HG03103 (cell line): Measurements from ENCODE around the gene TMCO1.
A peak's percentile ranks its signal among the peaks of the same experiment; 100 is the strongest.
"Not testable (repeated sequence)": the region's sequence is repeated elsewhere in the genome, so short reads cannot be mapped to it uniquely, and the experiment has no call there.

Experiments used
- ATAC-seq: cut with Tn5 transposase; IDR thresholded peaks from one replicate; pipeline ENCODE4 v1.9.1; 2021; ENCODE audit warnings: low read depth; ENCODE audit not compliant: unreplicated experiment

TMCO1 gene

GRCh38 chr1:165688046-165688445 is 80.6 kb downstream of the TMCO1 start:
- no peak for ATAC-seq

GRCh38 chr1:165686971-165687433 is 81.7 kb downstream of the TMCO1 start:
- ATAC-seq = peak; percentile 39

- ATAC-seq = peak; percentile 63
Observed at GRCh38 chr1:165686121-165686970, 82.3 kb downstream of the TMCO1 start.

- ATAC-seq = no peak
Observed at GRCh38 chr1:165683848-165684485, 84.7 kb downstream of the TMCO1 start.

GRCh38 chr1:165680773-165681172 is 87.9 kb downstream of the TMCO1 start:
- not testable (repeated sequence) for ATAC-seq

- ATAC-seq = no peak
Observed at GRCh38 chr1:165680303-165680702, 88.4 kb downstream of the TMCO1 start.

- no peak for ATAC-seq
Observed at GRCh38 chr1:165679282-165680036, 89.2 kb downstream of the TMCO1 start.

GRCh38 chr1:165678509-165678908 is 90.2 kb downstream of the TMCO1 start:
- ATAC-seq = no peak
